ENCODE results near the gene TM4SF4.

DNA sequence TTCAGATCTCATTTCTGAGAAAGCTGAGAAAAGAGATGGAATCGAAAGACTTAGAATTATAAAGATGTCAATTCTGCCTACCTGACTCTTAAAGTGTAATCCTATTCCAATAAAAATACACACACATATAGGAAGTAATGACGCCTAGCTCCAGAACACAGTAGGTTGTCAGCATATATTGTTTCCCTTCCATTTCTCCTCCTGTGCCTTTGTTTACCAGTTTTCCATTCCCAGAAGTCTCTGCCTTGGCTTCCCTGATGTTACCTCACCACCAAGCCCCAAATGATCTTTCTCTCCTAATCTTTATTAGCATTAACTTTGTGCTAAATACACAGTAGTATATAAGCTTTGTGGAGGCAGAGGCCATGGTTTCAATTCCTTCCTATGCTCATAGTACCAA lies 40.0 kb downstream of the TM4SF4 start:
- TF ChIP-seq, protein P1, sequence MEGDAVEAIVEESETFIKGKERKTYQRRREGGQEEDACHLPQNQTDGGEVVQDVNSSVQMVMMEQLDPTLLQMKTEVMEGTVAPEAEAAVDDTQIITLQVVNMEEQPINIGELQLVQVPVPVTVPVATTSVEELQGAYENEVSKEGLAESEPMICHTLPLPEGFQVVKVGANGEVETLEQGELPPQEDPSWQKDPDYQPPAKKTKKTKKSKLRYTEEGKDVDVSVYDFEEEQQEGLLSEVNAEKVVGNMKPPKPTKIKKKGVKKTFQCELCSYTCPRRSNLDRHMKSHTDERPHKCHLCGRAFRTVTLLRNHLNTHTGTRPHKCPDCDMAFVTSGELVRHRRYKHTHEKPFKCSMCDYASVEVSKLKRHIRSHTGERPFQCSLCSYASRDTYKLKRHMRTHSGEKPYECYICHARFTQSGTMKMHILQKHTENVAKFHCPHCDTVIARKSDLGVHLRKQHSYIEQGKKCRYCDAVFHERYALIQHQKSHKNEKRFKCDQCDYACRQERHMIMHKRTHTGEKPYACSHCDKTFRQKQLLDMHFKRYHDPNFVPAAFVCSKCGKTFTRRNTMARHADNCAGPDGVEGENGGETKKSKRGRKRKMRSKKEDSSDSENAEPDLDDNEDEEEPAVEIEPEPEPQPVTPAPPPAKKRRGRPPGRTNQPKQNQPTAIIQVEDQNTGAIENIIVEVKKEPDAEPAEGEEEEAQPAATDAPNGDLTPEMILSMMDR (IDR thresholded peaks at IDR 0.05): no peak
- TF ChIP-seq EZH2phosphoT487 (IDR thresholded peaks at IDR 0.05): no peak
